HepG2 (cell line): Measurements from ENCODE around the gene WDFY1. TPM values are rescaled to one million over a fixed set of nuclear protein-coding genes. Genes with fewer than 3 reads are reported as not detected.
"Not testable (repeated sequence)": the region's sequence is repeated elsewhere in the genome, so short reads cannot be mapped to it uniquely, and the experiment has no call there.

ENCODE experiments used
- ATAC-seq: fragments of 200-7000 bp; cut with Tn5 transposase; 3 replicates; pipeline ENCODE4 v1.9.1; 2020; ENCODE audit warnings: mild to moderate bottlenecking, moderate library complexity
- BruUV-seq: library from RNA; stranded (reverse); fragments of 400-500 nt; replicated peaks from 2 replicates; lab custom pipeline; 2021; lab: Mats Ljungman, UMichigan
- CTCF ChIA-PET: fragments of 300-600 bp; formaldehyde crosslinking; extraction: SDS; loops from one replicate; lab custom pipeline; 2021; ENCODE audit warnings: low total read pairs, inconsistent platforms, low intra/inter-chr PET ratio; lab: Yijun Ruan, JAX
- POLR2A ChIA-PET: fragments of 350-600 bp; sonication (Branson Sonifier 250); formaldehyde crosslinking; loops from one replicate; lab custom pipeline; 2020; ENCODE audit warnings: antibody characterized with exemption, inconsistent platforms; lab: Yijun Ruan, JAX
- DNase-seq: peaks from one replicate; pipeline ENCODE4 v3.0.0-alpha.2; 2015; ENCODE audit warnings: low spot score
- FAIRE-seq: peaks from 3 replicates; lab custom pipeline; 2011; peaks lifted over from hg19 to GRCh38; lab: Jason Lieb, UNC
- H2AFZ ChIP-seq: one replicate; pipeline ENCODE4 v1.6.1; 2011; ENCODE audit warnings: low read length, inconsistent platforms
- H3K27ac ChIP-seq: fragments of 300-600 bp; 3 replicates; pipeline ENCODE4 v1.8.0; 2011; ENCODE audit warnings: mixed run types, mild to moderate bottlenecking, mixed read lengths, low read length, inconsistent platforms; ENCODE audit not compliant: insufficient read depth; ENCODE audit errors: extremely low read length
- H3K27me3 ChIP-seq, 2 experiments: fragments of 200-600 bp in 1 of 2; 2 replicates in 1 of 2; 3 replicates in 1 of 2; pipeline versions ENCODE4 v1.6.0 to v1.8.0; 2011; ENCODE audit warnings: low read length in 2 of 2, mild to moderate bottlenecking in 2 of 2, moderate library complexity in 2 of 2, inconsistent platforms in 1 of 2; ENCODE audit not compliant: insufficient read depth in 2 of 2, control insufficient read depth in 1 of 2
- H3K36me3 ChIP-seq, 2 experiments: fragments of 200-600 bp in 1 of 2; replicated peaks in 1 of 2; 2 replicates in 1 of 2; 3 replicates in 1 of 2; pipeline versions ENCODE4 v1.5.1 to v1.8.0; 2011; ENCODE audit warnings: low read length in 2 of 2, inconsistent platforms in 1 of 2; ENCODE audit not compliant: insufficient read depth in 2 of 2, control insufficient read depth in 1 of 2
- H3K4me1 ChIP-seq: 2 replicates; pipeline ENCODE4 v1.5.1; 2012; ENCODE audit warnings: low read length, inconsistent platforms; ENCODE audit not compliant: insufficient read depth
- H3K4me2 ChIP-seq: 2 replicates; pipeline ENCODE4 v1.6.0; 2011; ENCODE audit warnings: low read depth, low read length, inconsistent platforms
- H3K4me3 ChIP-seq, 3 experiments: fragments of 200-600 bp in 1 of 3; sonication (generic), shearing (Covaris generic) in 1 of 3; replicated peaks in 1 of 3; 2 replicates each; pipeline ENCODE4 v1.5.1; 2011 to 2016; ENCODE audit warnings: low read length in 3 of 3, inconsistent platforms in 2 of 3, low read depth in 2 of 3, mild to moderate bottlenecking in 2 of 3, control low read depth in 1 of 3, mixed read lengths in 1 of 3; ENCODE audit not compliant: insufficient read depth in 1 of 3
- H3K79me2 ChIP-seq: one replicate; pipeline ENCODE4 v1.6.1; 2011; ENCODE audit warnings: low read length, inconsistent platforms; ENCODE audit not compliant: insufficient read depth
- H3K9ac ChIP-seq: 2 replicates; pipeline ENCODE4 v1.6.0; 2011; ENCODE audit warnings: mild to moderate bottlenecking, low read depth, low read length, inconsistent platforms; ENCODE audit not compliant: insufficient read depth
- H3K9me3 ChIP-seq: 2 replicates; pipeline ENCODE4 v1.5.1; 2012; ENCODE audit warnings: mild to moderate bottlenecking, low read length
- H4K20me1 ChIP-seq: 2 replicates; pipeline ENCODE4 v1.6.0; 2011; ENCODE audit warnings: inconsistent platforms, mild to moderate bottlenecking, low read length, moderate library complexity; ENCODE audit not compliant: insufficient read depth
- AHR ChIP-seq: IDR thresholded peaks from 2 replicates; pipeline ENCODE4 v1.6.1; 2018; ENCODE audit warnings: missing genetic modification reagents, missing compliant biosample characterization
- ATM ChIP-seq: fragments of 450-650 bp; IDR thresholded peaks from 2 replicates; pipeline ENCODE4 v1.7.1; 2017; ENCODE audit warnings: mild to moderate bottlenecking, borderline replicate concordance
- GLI4 ChIP-seq: sonication (generic); formaldehyde crosslinking; IDR thresholded peaks from 2 replicates; pipeline ENCODE4 v1.5.1; 2020; ENCODE audit warnings: missing genetic modification reagents, mild to moderate bottlenecking, moderate library complexity, borderline replicate concordance
- PRPF4 ChIP-seq: fragments of 200-400 bp; formaldehyde crosslinking; IDR thresholded peaks from 2 replicates; pipeline ENCODE4 v1.6.1; 2016; ENCODE audit warnings: low read length, low read depth; ENCODE audit not compliant: poor library complexity, severe bottlenecking
- SRY ChIP-seq: sonication (generic); formaldehyde crosslinking; IDR thresholded peaks from 2 replicates; pipeline ENCODE4 v1.8.0; 2022; ENCODE audit warnings: mild to moderate bottlenecking, missing genetic modification reagents
- ZFX ChIP-seq: sonication (generic); formaldehyde crosslinking; IDR thresholded peaks from 2 replicates; pipeline ENCODE4 v1.4.0; 2020; ENCODE audit warnings: mild to moderate bottlenecking, low read depth, missing genetic modification reagents, moderate library complexity
- ZNF383 ChIP-seq: sonication (generic); formaldehyde crosslinking; IDR thresholded peaks from 2 replicates; pipeline ENCODE4 v1.4.0; 2020; ENCODE audit warnings: missing genetic modification reagents, mild to moderate bottlenecking, borderline replicate concordance
- ZNF644 ChIP-seq: IDR thresholded peaks from 2 replicates; pipeline ENCODE4 v1.6.1; 2016; ENCODE audit warnings: low read depth
- ZSCAN5A ChIP-seq: sonication (generic); formaldehyde crosslinking; IDR thresholded peaks from 2 replicates; pipeline ENCODE4 v1.8.0; 2022; ENCODE audit warnings: mild to moderate bottlenecking, missing genetic modification reagents, borderline replicate concordance
- WGBS: methylation state at CpG from one replicate; pipeline ENCODE4 v1.1.6; 2017; ENCODE audit warnings: low lambda C conversion rate; 5-methylcytosine and 5-hydroxymethylcytosine counted together
- in situ Hi-C: cut with HindIII; loops from 2 replicates; pipeline ENCODE4 v1.10.0; 2017; ENCODE audit warnings: low pct_unique_long_range_greater_than_20kb; ENCODE audit not compliant: extremely low pct_ligation_motif_present
- intact Hi-C: fragments of 100-400 bp; cut with micrococcal nuclease; formaldehyde crosslinking; loops from one replicate; pipeline ENCODE4 v1.10.0; 2022; ENCODE audit not compliant: unreplicated experiment
- polyA plus RNA-seq, 8 experiments: library from polyadenylated mRNA; depleted of rRNA in 3 of 8; stranded (reverse) in 7 of 8; unstranded in 1 of 8; fragments of >200 nt; fragmentation: Illumina TruSeq in 4 of 8; extraction: Trizol in 4 of 8; gene quantifications; 2 replicates each; pipeline versions ENCODE4 v1.2.1 to v1.2.3, GENCODE V29; 2011 to 2016; ENCODE audit warnings: low read depth in 4 of 8, missing spikeins in 1 of 8, mixed read lengths in 1 of 8; ENCODE audit not compliant: insufficient read depth in 1 of 8
- total RNA-seq, 5 experiments: library from RNA; depleted of rRNA; stranded (reverse); fragments of >200 nt; fragmentation: Illumina TruSeq; extraction: Trizol; gene quantifications; 2 replicates each; pipeline ENCODE4 v1.2.3, GENCODE V29; 2016; ENCODE audit warnings: low read depth in 1 of 5

Gene WDFY1
- total and polyA plus RNA-seq, 2 of the 13 experiments (the other 11 are each of a cell fraction or from before 2014, with no cell fraction given): 77.0 to 78.4 TPM

GRCh38 chr2:223941579-223942277, 3.4 kb downstream of the WDFY1 start:
- ChIA-PET CTCF (no interaction called here), POLR2A (interaction anchor here (2.0 kb wide), 1 partner anchor 12 kb away, joined by 19 read pairs; no protein-coding TSS in a partner anchor)
- TF ChIP-seq SRY (CRISPR knock-in tag) (no peak), ZNF383 (CRISPR knock-in tag) (no peak), AHR (CRISPR knock-in tag) (no peak), ZFX (CRISPR knock-in tag) (no peak), GLI4 (CRISPR knock-in tag) (no peak), PRPF4 (no peak), ATM (no peak)
- H3K9me3 ChIP-seq: no peaks in the 10 kb centered on the region
- H3K4me1 ChIP-seq: peaks cover 63% of the 10 kb centered on the region
- no peak overlapping the region for H3K27ac ChIP-seq
- H3K4me3 ChIP-seq: no peak overlapping the region
- DNase-seq (no peak), ATAC-seq (no peak), FAIRE-seq (no peak)
- in situ Hi-C loops (no loop called here), intact Hi-C loops (no loop called here)
- H3K27me3 ChIP-seq: no peaks in the 10 kb centered on the region; a peak in 1 of 5 replicates
- BruUV-seq: TSS peak; percentile 12
- no peak overlapping the region for H3K9ac ChIP-seq
- no peak overlapping the region for H2AFZ ChIP-seq
- peaks cover 75% of the 10 kb centered on the region for H3K79me2 ChIP-seq
- WGBS: 81% methylated on average over 12 of the region's 12 CpGs
- H3K4me2 ChIP-seq: no peak overlapping the region; the same call in 1 of the 2 replicates
- no peaks in the 10 kb centered on the region for H3K36me3 ChIP-seq
- H4K20me1 ChIP-seq: peaks cover 11% of the 10 kb centered on the region; the same call in 1 of the 2 replicates

DNA sequence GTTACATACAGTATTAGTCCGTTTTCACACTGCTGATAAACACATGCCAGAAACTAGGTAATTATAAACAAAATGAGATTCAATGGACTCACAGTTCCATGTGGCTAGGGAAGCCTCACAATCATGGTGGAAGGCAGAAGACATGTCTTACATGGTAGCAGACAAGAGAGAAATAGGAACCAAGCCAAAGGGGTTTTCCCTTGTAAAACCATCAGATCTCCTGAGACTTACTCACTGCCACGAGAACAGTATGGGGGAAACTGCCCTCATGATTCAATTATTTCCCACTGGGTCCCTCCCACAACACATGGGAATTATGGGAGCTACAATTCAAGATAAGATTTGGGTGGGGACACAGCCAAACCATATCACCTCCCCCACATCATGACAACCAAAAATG, 5.7 kb downstream of the WDFY1 start:
- H3K27ac ChIP-seq, BruUV-seq, H3K4me3 ChIP-seq, FAIRE-seq, H2AFZ ChIP-seq, H3K9me3 ChIP-seq, H3K36me3 ChIP-seq, DNase-seq, intact Hi-C loops, CTCF ChIA-PET, H3K9ac ChIP-seq, ATAC-seq, H3K4me2 ChIP-seq, in situ Hi-C loops, H3K27me3 ChIP-seq: not testable (repeated sequence)
- peaks cover 79% of the 10 kb centered on the region for H3K4me1 ChIP-seq
- H4K20me1 ChIP-seq: peaks cover 11% of the 10 kb centered on the region; the same call in 1 of the 2 replicates
- TF ChIP-seq ZNF644 (CRISPR knock-in tag) (peak; percentile 51; the same call in 1 of the 2 replicates), ZSCAN5A (CRISPR knock-in tag) (peak; percentile 4; the same call in 1 of the 2 replicates)
- WGBS: 98% methylated on average over 2 of the region's 2 CpGs
- peaks cover 90% of the 10 kb centered on the region for H3K79me2 ChIP-seq
- POLR2A ChIA-PET: interaction anchor here (0.9 to 1.5 kb wide), 3 partner anchors 9 to 31 kb away, joined by 4 to 7 read pairs (median 5); no protein-coding TSS in a partner anchor
